SK-N-DZ (cell line): ENCODE data around the gene ANP32E.

Source experiments
- DNase-seq: peaks from one replicate; pipeline ENCODE4 v3.0.0-alpha.2; 2015; ENCODE audit warnings: low spot score
- small RNA-seq, 2 experiments: library from RNA; depleted of rRNA; stranded (forward); fragments of <200 nt; gene quantifications; one replicate each; pipeline ENCODE3, GENCODE V24; 2014

Gene ANP32E

GRCh38 chr1:150171801-150172200 lies 64.1 kb downstream of the ANP32E start:
- no peak for DNase-seq

- peak; percentile 73 for DNase-seq
Observed at GRCh38 chr1:150168960-150169601, 66.8 kb downstream of the ANP32E start.

Small RNAs within 50 kb of the gene (small RNA-seq; reads per million reads assigned to genes)
- gene RN7SL480P (0 to 0.13 reads per million in 2 experiments), gene RNU2-17P (2.5 to 6.3 reads per million in 2 experiments)
